OCI-LY7 (cell line): ENCODE data around the gene FAM240A. TPM values are rescaled to one million over a fixed set of nuclear protein-coding genes. Genes with fewer than 3 reads are reported as not detected.

Source experiments
- BruUV-seq: library from RNA; stranded (reverse); fragments of 400-500 nt; replicated peaks from 2 replicates; lab custom pipeline; 2021; lab: Mats Ljungman, UMichigan
- CTCF ChIA-PET: fragments of 300-600 bp; sonication (Branson Sonifier 250); formaldehyde crosslinking; loops from one replicate; lab custom pipeline; 2022; ENCODE audit warnings: antibody characterized with exemption; ENCODE audit not compliant: unreplicated experiment; lab: Charles Lee
- POLR2A ChIA-PET: fragments of 300-600 bp; sonication (Branson Sonifier 250); formaldehyde crosslinking; loops from one replicate; lab custom pipeline; 2022; ENCODE audit warnings: antibody characterized with exemption; lab: Charles Lee
- DNase-seq: peaks from one replicate; pipeline ENCODE4 v3.0.0-alpha.2; 2015; ENCODE audit warnings: low spot score
- H2AFZ ChIP-seq: fragments of 200-600 bp; sonication (generic), shearing (Covaris generic); 2 replicates; pipeline ENCODE4 v1.6.1; 2014; ENCODE audit warnings: mild to moderate bottlenecking, antibody characterized with exemption, low read length, moderate library complexity
- H3K27ac ChIP-seq: fragments of 200-600 bp; sonication (generic); 2 replicates; pipeline ENCODE4 v1.5.1; 2014; ENCODE audit warnings: mixed run types, low read depth, mild to moderate bottlenecking, moderate library complexity, low read length, inconsistent platforms; ENCODE audit not compliant: poor library complexity, severe bottlenecking
- H3K36me3 ChIP-seq: fragments of 200-600 bp; sonication (generic); 2 replicates; pipeline ENCODE4 v1.6.1; 2014; ENCODE audit warnings: mild to moderate bottlenecking, antibody characterized with exemption, low read length, moderate library complexity, mixed read lengths; ENCODE audit not compliant: insufficient read depth
- H3K4me1 ChIP-seq: fragments of 200-600 bp; sonication (generic); 2 replicates; pipeline ENCODE4 v1.5.1; 2014; ENCODE audit warnings: mild to moderate bottlenecking, low read length; ENCODE audit not compliant: insufficient read depth, poor library complexity, severe bottlenecking
- H3K4me2 ChIP-seq: fragments of 200-600 bp; sonication (generic); 2 replicates; pipeline ENCODE4 v1.6.1; 2014; ENCODE audit warnings: mild to moderate bottlenecking, low read length
- H3K4me3 ChIP-seq: fragments of 200-600 bp; sonication (generic); 2 replicates; pipeline ENCODE4 v1.5.1; 2014; ENCODE audit warnings: mild to moderate bottlenecking, low read depth, low read length; ENCODE audit not compliant: poor library complexity, severe bottlenecking
- H3K79me2 ChIP-seq: fragments of 200-600 bp; sonication (generic); 2 replicates; pipeline ENCODE4 v1.6.1; 2016; ENCODE audit warnings: low read depth, mild to moderate bottlenecking, low read length, moderate library complexity, mixed read lengths; ENCODE audit not compliant: insufficient read depth
- H3K9me2 ChIP-seq: fragments of 200-600 bp; sonication (generic); 2 replicates; pipeline ENCODE4 v1.6.1; 2016; ENCODE audit warnings: mild to moderate bottlenecking, low read length, mixed read lengths; ENCODE audit not compliant: insufficient read depth
- H3K9me3 ChIP-seq: fragments of 200-600 bp; sonication (generic); 2 replicates; pipeline ENCODE4 v1.6.1; 2014; ENCODE audit warnings: mild to moderate bottlenecking, mixed run types, low read length, mixed read lengths
- H4K20me1 ChIP-seq: fragments of 200-600 bp; sonication (generic); 2 replicates; pipeline ENCODE4 v1.6.1; 2014; ENCODE audit warnings: mild to moderate bottlenecking, antibody characterized with exemption, low read length, moderate library complexity, mixed read lengths; ENCODE audit not compliant: insufficient read depth
- CTCF ChIP-seq: fragments of 200-600 bp; sonication (generic); conservative IDR thresholded peaks from 2 replicates; pipeline ENCODE4 v1.5.1; 2014; ENCODE audit warnings: mild to moderate bottlenecking, antibody characterized with exemption, low read length, moderate library complexity, mixed read lengths
- EZH2phosphoT487 ChIP-seq: fragments of 200-600 bp; sonication (generic); IDR thresholded peaks from 2 replicates; pipeline ENCODE4 v1.6.1; 2018; ENCODE audit warnings: low read depth, borderline replicate concordance, mild to moderate bottlenecking, mixed run types, antibody characterized with exemption, low read length, moderate library complexity, mixed read lengths
- intact Hi-C: fragments of 100-400 bp; cut with micrococcal nuclease; formaldehyde crosslinking; loops from one replicate; pipeline ENCODE4 v1.10.0; 2022; ENCODE audit not compliant: unreplicated experiment
- total RNA-seq, 2 experiments: library from RNA; depleted of rRNA in 1 of 2; stranded (reverse); fragments of >200 nt in 1 of 2; shearing (Covaris generic) in 1 of 2; gene quantifications; 2 replicates each; pipeline ENCODE4 v1.2.3, GENCODE V29; 2014 to 2022

The FAM240A gene
- total RNA-seq, 2 experiments from 2014 or later, result not detected

- Histone ChIP-seq H4K20me1 (no peaks in the 10 kb centered on the region), H3K4me3 (no peak overlapping the region), H3K36me3 (no peaks in the 10 kb centered on the region), H3K4me2 (no peak overlapping the region), H3K4me1 (no peaks in the 10 kb centered on the region), H3K9me2 (no peaks in the 10 kb centered on the region), H3K27ac (no peak overlapping the region), H3K79me2 (no peaks in the 10 kb centered on the region), H2AFZ (no peak overlapping the region), H3K9me3 (no peaks in the 10 kb centered on the region)
- intact Hi-C loops, result no loop called here
- TF ChIP-seq CTCF (no peak), EZH2phosphoT487 (no peak)
- ChIA-PET POLR2A (no interaction called here), CTCF (no interaction called here)
- no TSS peak for BruUV-seq
- no peak for DNase-seq
Measured at GRCh38 chr3:46669191-46669999, 57.1 kb downstream of the FAM240A start.

- intact Hi-C loops, result no loop called here
- H3K4me3 ChIP-seq, result no peak overlapping the region
- no peak overlapping the region for H3K4me2 ChIP-seq
- H3K27ac ChIP-seq, result no peak overlapping the region
- TF ChIP-seq EZH2phosphoT487, result no peak
- TF ChIP-seq CTCF, result no peak
- H3K9me3 ChIP-seq, result no peaks in the 10 kb centered on the region
- H3K4me1 ChIP-seq, result no peaks in the 10 kb centered on the region
- no peak for DNase-seq
- ChIA-PET CTCF (no interaction called here), POLR2A (interaction anchor here (0.5 kb wide), 1 partner anchor 601 kb away, joined by 3 read pairs; no protein-coding TSS in a partner anchor)
- no peaks in the 10 kb centered on the region for H4K20me1 ChIP-seq
- H3K9me2 ChIP-seq, result no peaks in the 10 kb centered on the region
- no peak overlapping the region for H2AFZ ChIP-seq
- BruUV-seq, result no TSS peak
- H3K79me2 ChIP-seq, result no peaks in the 10 kb centered on the region
- no peaks in the 10 kb centered on the region for H3K36me3 ChIP-seq
Measured at GRCh38 chr3:46670000-46670890, 57.9 kb downstream of the FAM240A start.
